ENCODE measurements around the gene HES4. TPM values are rescaled to one million over a fixed set of nuclear protein-coding genes. Genes with fewer than 3 reads are reported as not detected.

HES4 gene
- polyA plus RNA-seq, 1 of the 3 experiments (the other 2 are of a cell fraction): 4.7 TPM

- WGBS (ENCODE audit: low lambda C conversion rate): 24% methylated on average over 22 of the region's 57 CpGs
- H3K27me3 ChIP-seq (ENCODE audit: insufficient read depth): no peaks in the 10 kb centered on the region
- TF ChIP-seq, protein P1, sequence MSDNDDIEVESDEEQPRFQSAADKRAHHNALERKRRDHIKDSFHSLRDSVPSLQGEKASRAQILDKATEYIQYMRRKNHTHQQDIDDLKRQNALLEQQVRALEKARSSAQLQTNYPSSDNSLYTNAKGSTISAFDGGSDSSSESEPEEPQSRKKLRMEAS (IDR thresholded peaks at IDR 0.05; ENCODE audit: low read depth): no peak
- no peak for TF ChIP-seq RCOR1 (IDR thresholded peaks at IDR 0.05; ENCODE audit: low read length)
- no peak for TF ChIP-seq ELF1 (IDR thresholded peaks at IDR 0.05)
- no peak for TF ChIP-seq SIN3A (IDR thresholded peaks at IDR 0.05; ENCODE audit: borderline replicate concordance, low read depth, low read length)
- TF ChIP-seq NRF1 (IDR thresholded peaks at IDR 0.05; ENCODE audit: low read depth, low read length): no peak
- no peak for TF ChIP-seq CHD2 (IDR thresholded peaks at IDR 0.05; ENCODE audit: low read length, partially characterized antibody)
- TF ChIP-seq NFIC (IDR thresholded peaks at IDR 0.05; ENCODE audit: borderline replicate concordance): no peak
- no peak for TF ChIP-seq GABPA (IDR thresholded peaks at IDR 0.05; ENCODE audit: low read depth)
- no peak for TF ChIP-seq JUND (IDR thresholded peaks at IDR 0.05)
- TF ChIP-seq FOXM1 (IDR thresholded peaks at IDR 0.05; ENCODE audit: low read depth): no peak
- TF ChIP-seq ZBTB33 (IDR thresholded peaks at IDR 0.05; ENCODE audit: borderline replicate concordance, low read depth): no peak
- TF ChIP-seq GATA2 (CRISPR knock-in tag; IDR thresholded peaks at IDR 0.05): no peak
- no peak for TF ChIP-seq FOXJ3 (CRISPR knock-in tag; IDR thresholded peaks at IDR 0.05)
- no peak for TF ChIP-seq TEAD4 (IDR thresholded peaks at IDR 0.05; ENCODE audit: borderline replicate concordance, insufficient read depth)
- no peak for TF ChIP-seq TAF1 (IDR thresholded peaks at IDR 0.05; ENCODE audit: borderline replicate concordance, low read depth, low read length)
- TF ChIP-seq EP300 (IDR thresholded peaks at IDR 0.05; ENCODE audit: borderline replicate concordance in 1 of 2, low read depth in 1 of 2, low read length in 1 of 2): no peak
- no peak for TF ChIP-seq POLR2AphosphoS5 (IDR thresholded peaks at IDR 0.05; ENCODE audit: low read depth, low read length)
- TF ChIP-seq RXRA (IDR thresholded peaks at IDR 0.05; ENCODE audit: borderline replicate concordance, low read depth): no peak
- no peak for TF ChIP-seq PBX3 (IDR thresholded peaks at IDR 0.05)
- peaks cover 0 to 37% of the 10 kb centered on the region in 2 experiments for H3K36me3 ChIP-seq (replicated peaks in 1 of 2; ENCODE audit: control insufficient read depth in 1 of 2, insufficient read depth in 2 of 2, low read length in 1 of 2)
- peak overlapping the region; percentile 39 to 75 for H3K4me3 ChIP-seq (ENCODE audit: low read depth in 2 of 2, low read length in 1 of 2)
- peaks cover 4 to 17% of the 10 kb centered on the region in 2 experiments; a peak in 2 of 4 replicates for H3K4me1 ChIP-seq (ENCODE audit: control insufficient read depth in 1 of 2, insufficient read depth in 2 of 2, low read depth in 1 of 2, low read length in 1 of 2)
- H3K4me2 ChIP-seq: peak overlapping the region; percentile 24; the same call in 1 of the 2 replicates
- ChIA-PET CTCF (interaction anchor here (0.8 to 2.1 kb wide), 6 partner anchors 11 to 91 kb away, joined by 3 to 14 read pairs (median 4); no protein-coding TSS in a partner anchor), POLR2A (interaction anchor here (1.3 kb wide), 1 partner anchor 11 kb away, joined by 4 read pairs; no protein-coding TSS in a partner anchor)
- no peaks in the 10 kb centered on the region for H3K9me2 ChIP-seq
- no peaks in the 10 kb centered on the region for H3F3A ChIP-seq (replicated peaks; ENCODE audit: insufficient read depth)
- H3K27ac ChIP-seq (ENCODE audit: low read depth in 2 of 2, low read length in 1 of 2): no peak overlapping the region; a peak in 1 of 4 replicates
- H3K9ac ChIP-seq: peak overlapping the region; percentile 36; the same call in 1 of the 2 replicates
- H3K9me3 ChIP-seq: no peaks in the 10 kb centered on the region
- DNase-seq: no peak
- peaks cover 21% of the 10 kb centered on the region for H3K79me2 ChIP-seq (ENCODE audit: insufficient read depth)
- H4K20me1 ChIP-seq (ENCODE audit: insufficient read depth): no peaks in the 10 kb centered on the region
- H2AFZ ChIP-seq (ENCODE audit: low read depth): no peak overlapping the region
Observed at GRCh38 chr1:959731-960362, 40.0 kb downstream of the HES4 start.
